HAP-1 (cell line): ENCODE data around the gene SERP1.

Experiments used
- DNase-seq, 2 experiments: peaks; one replicate each; pipeline ENCODE4 v3.0.0-alpha.2; 2016 to 2020; ENCODE audit warnings: low spot score in 2 of 2
- H3K27me3 ChIP-seq: fragments of 250-450 bp; sonication (Bioruptor Pico); 2 replicates; pipeline ENCODE4 v1.5.1; 2020; ENCODE audit warnings: low read depth, mild to moderate bottlenecking, moderate library complexity
- H3K36me3 ChIP-seq: fragments of 250-450 bp; sonication (Bioruptor Pico); replicated peaks from 2 replicates; pipeline ENCODE4 v1.5.1; 2020; ENCODE audit warnings: mild to moderate bottlenecking
- H3K4me1 ChIP-seq: fragments of 250-450 bp; sonication (Bioruptor Pico); 2 replicates; pipeline ENCODE4 v1.5.1; 2020; ENCODE audit warnings: mild to moderate bottlenecking
- H3K4me3 ChIP-seq: fragments of 250-450 bp; sonication (Bioruptor Pico); 2 replicates; pipeline ENCODE4 v1.5.1; 2020; ENCODE audit warnings: mild to moderate bottlenecking, moderate library complexity
- H3K9me3 ChIP-seq: fragments of 250-450 bp; sonication (Bioruptor Pico); 2 replicates; pipeline ENCODE4 v1.5.1; 2020; ENCODE audit warnings: mild to moderate bottlenecking, moderate library complexity
- in situ Hi-C: fragments of 300-500 bp; cut with MboI; formaldehyde crosslinking; loops from 3 replicates; pipeline ENCODE4 v1.14.3; 2020; ENCODE audit warnings: low sequenced_read_pairs, inconsistent platforms, mixed read lengths

SERP1 gene

DNA sequence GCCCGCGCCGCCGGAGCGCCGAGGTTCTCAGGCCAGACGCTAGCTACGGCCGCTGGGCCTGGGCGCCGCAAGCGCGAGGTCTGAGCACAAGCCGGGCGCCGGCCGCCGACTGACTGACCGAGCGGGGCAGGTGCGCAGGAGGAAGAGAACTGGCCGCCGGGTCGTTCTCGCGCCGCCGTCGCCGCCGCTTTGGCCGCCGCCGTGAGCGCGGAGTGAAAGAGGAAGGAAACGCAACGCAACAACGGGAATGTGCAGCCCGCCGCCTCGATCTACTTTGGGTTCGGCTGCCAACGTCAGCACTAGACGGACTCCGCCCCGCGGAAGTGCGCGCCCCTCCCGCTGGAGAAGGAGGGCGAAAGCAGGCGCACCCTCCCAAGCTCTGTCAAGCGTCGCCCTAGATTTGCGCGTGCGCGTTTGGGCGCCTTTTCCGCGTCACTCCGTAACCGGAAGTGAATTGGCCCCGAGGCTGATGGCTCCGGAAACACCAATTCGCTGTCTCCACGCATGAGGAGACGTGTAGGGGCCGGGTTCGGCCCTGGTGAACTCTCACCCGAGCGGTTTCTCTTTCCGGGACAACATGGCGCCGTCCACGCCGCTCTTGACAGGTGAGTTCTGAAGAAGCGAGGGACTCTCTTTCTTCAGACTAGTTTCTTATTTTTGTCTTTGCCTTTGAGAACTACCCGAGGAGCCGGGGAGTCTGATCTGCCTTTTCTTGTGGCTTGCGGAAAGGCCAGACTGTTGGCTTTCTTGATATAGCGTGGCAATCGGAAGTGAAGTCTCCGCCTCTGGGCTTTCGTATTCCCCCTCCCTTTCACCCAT is at the start of gene SERP1, which contains the start of gene EIF2A:
Gene SERP1 (minus strand): TSS at position 271 of the 819 bp plus-strand sequence. CDS start 361 bp downstream, outside the sequence.
Gene EIF2A (plus strand): TSS at position 562 of the 819 bp plus-strand sequence. CDS start 16 bp downstream, at position 578.
- Histone ChIP-seq H3K4me3 (peak within 1 kb of the TSS; percentile 66), H3K36me3 (peaks cover 26% of the 10 kb centered on the region), H3K27me3 (no peaks in the 10 kb centered on the region), H3K4me1 (peaks cover 31% of the 10 kb centered on the region), H3K9me3 (no peaks in the 10 kb centered on the region)
- in situ Hi-C loops = loop anchor here (5.0 to 25.0 kb wide), 3 partner anchors 56 to 616 kb away; partner anchors contain the start of gene SELENOT
- peak; percentile 95 to 98 for DNase-seq

DNA sequence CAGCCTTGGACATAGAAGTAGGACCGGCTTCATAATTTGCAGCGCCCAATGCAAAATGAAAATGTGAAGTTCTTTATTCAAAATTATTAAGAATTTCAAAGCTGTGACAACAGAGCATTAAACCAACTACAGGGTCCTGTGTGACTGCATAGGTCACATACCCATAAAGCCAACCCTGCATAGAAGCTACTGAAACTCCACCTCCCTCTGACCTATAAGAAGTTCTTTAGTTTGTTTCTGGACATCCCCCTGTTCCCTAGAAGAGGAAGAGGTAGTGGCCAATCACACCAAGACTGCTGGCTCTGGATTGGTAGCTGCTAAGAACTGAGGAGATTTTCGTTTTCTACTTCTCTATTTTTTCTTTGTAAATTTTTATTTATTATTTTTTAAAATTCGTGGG is 47.9 kb upstream of the SERP1 start:
- Histone ChIP-seq H3K4me1 (peaks cover 8% of the 10 kb centered on the region), H3K27me3 (no peaks in the 10 kb centered on the region), H3K36me3 (no peaks in the 10 kb centered on the region), H3K4me3 (no peak overlapping the region), H3K9me3 (no peaks in the 10 kb centered on the region)
- no peak for DNase-seq
- in situ Hi-C loops = no loop called here

DNA sequence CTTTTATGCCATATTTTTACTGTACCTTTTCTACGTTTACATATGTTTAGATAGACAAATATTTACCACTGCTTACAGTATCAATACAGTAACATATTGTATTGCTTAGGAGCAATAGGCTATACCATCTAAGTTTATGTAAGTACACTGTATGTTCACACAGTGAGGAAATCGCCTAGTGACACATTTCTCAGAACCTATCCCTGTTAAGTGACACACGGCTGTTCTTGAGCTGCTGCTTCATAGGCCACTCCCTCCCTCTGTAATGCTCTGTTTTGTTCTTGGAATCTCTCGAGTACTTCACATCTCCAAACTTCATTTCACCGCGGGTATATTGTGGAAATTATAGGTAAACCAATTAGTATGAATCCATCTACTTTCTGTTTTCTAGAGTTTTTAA is 43.5 kb upstream of the SERP1 start:
- no peak for DNase-seq
- Histone ChIP-seq H3K36me3 (peaks cover 17% of the 10 kb centered on the region), H3K27me3 (no peaks in the 10 kb centered on the region), H3K4me3 (no peak overlapping the region), H3K9me3 (no peaks in the 10 kb centered on the region), H3K4me1 (no peaks in the 10 kb centered on the region)
- in situ Hi-C loops = no loop called here

DNA sequence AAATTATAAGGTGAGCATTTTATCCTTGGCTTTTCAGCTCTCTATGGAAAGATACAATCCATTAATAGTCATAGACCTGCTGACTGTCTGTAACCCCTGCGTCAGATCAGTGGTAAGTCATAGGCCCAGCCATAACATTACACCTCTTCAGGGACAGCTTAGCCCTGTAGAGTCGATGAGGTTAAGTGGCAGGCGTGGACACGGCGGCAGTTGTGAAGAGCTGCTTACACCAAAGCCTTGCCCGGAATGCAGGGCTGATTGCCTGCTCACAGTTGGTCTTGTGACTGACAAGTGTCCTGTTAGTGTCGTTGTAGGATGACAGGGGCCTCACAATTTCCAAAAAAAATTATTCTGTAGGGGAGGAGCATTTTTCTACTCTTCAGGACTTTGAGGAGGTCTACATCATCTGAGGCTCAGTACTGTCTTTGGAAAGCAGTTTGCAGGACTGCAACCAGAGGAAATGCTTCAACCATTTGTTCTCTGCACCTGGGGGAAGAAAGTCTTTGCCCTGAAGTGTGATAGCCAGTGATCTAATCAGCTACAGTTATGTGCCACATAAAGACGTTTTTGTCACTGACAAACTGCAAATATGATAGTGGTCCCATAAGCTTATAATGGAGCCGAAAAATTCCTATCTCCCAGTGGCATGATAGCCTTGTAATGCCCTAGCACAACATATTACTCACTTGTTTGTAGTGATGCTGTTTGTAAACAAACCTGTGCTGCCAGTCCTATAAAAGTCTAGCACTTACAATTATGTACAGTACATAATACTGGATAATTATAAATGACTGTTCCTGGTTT is 41.9 kb upstream of the SERP1 start:
- in situ Hi-C loops = no loop called here
- Histone ChIP-seq H3K36me3 (peaks cover 28% of the 10 kb centered on the region), H3K9me3 (no peaks in the 10 kb centered on the region), H3K4me3 (no peak overlapping the region), H3K27me3 (no peaks in the 10 kb centered on the region), H3K4me1 (peaks cover 2% of the 10 kb centered on the region)
- DNase-seq = no peak

DNA sequence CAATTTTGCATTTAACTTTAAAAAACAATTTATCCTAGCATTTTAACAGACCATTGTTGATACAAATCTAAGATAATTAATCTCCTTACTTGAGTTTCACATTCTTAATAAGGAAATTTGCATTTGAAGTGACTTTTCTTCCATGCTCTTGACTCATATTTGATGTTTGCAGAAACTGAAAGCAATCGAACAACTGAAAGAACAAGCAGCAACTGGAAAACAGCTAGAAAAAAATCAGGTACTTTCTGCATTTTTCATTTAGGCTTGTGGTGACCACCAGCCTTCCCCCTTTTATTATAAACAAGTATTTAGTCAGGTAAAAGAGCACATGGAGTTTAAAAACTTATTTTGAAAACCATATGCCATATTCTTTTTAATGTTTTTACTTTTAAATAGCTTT is 36.7 kb upstream of the SERP1 start:
- in situ Hi-C loops = no loop called here
- Histone ChIP-seq H3K27me3 (no peaks in the 10 kb centered on the region), H3K36me3 (peaks cover 32% of the 10 kb centered on the region), H3K4me1 (peaks cover 10% of the 10 kb centered on the region), H3K4me3 (no peak overlapping the region), H3K9me3 (no peaks in the 10 kb centered on the region)
- peak in 1 of 2 experiments; percentile 46 for DNase-seq

DNA sequence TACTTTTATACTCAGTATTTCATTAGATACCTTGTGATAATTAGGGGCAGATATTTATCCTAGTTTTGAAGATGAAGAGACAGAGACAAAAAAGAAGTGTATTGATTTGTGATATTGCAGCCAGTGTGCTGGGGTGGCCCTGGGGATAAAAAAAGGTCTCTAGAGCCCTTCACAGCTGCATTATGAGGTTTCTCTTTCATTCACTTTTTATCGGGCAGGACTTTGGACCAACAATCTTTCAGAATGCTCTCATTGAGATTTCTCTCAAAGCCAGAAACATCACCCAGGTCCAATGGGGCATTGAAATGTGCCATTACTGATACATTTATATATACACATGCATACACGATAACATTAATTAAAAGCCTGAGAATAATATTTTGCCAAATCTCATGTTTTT is 36.3 kb upstream of the SERP1 start:
- in situ Hi-C loops = no loop called here
- Histone ChIP-seq H3K9me3 (no peaks in the 10 kb centered on the region), H3K4me1 (peaks cover 10% of the 10 kb centered on the region), H3K4me3 (no peak overlapping the region), H3K36me3 (peaks cover 34% of the 10 kb centered on the region), H3K27me3 (no peaks in the 10 kb centered on the region)
- DNase-seq = no peak

DNA sequence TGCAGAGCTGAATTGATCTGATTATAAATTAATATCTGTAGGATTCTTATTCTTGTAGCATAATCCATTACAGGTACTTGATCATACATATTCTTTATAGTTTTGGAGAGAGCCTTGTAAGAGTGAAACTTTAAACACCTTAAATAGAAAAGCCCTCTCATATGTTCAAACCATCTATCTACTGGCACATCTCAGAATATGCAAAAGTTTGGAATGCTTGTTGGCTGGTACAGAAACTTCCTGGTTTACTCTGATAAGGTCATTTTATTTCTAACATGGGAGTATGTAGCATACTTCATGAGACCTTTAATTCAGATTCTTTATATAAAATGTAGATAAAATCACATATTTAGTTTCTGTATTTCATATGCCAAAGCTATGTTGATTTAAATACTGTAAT is 34.9 kb upstream of the SERP1 start:
- DNase-seq = no peak
- H3K4me3 ChIP-seq = no peak overlapping the region
- in situ Hi-C loops = no loop called here
- peaks cover 10% of the 10 kb centered on the region for H3K4me1 ChIP-seq
- H3K27me3 ChIP-seq = no peaks in the 10 kb centered on the region
- H3K9me3 ChIP-seq = no peaks in the 10 kb centered on the region
- peaks cover 39% of the 10 kb centered on the region for H3K36me3 ChIP-seq

DNA sequence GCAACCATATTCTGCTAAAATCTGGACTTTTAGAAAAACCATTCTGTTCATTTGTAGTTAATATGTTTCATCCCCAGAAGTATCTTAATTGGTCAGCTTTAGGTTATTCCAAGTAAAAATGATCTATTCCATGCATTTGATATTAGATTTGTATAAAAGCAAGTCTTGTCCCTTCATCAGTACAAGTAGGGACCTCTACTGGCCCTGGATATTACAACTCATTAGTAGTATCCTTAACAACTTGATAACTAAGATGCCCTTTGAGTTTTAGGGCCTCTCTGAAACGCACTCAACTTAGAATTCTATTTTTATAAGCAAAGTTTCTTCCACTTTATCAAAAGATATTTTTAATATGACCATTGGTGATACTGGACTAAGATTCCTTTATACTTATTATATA is 31.6 kb upstream of the SERP1 start:
- no peaks in the 10 kb centered on the region for H3K27me3 ChIP-seq
- DNase-seq = no peak
- in situ Hi-C loops = no loop called here
- no peak overlapping the region for H3K4me3 ChIP-seq
- H3K9me3 ChIP-seq = no peaks in the 10 kb centered on the region
- H3K4me1 ChIP-seq = peaks cover 4% of the 10 kb centered on the region
- peaks cover 36% of the 10 kb centered on the region for H3K36me3 ChIP-seq

DNA sequence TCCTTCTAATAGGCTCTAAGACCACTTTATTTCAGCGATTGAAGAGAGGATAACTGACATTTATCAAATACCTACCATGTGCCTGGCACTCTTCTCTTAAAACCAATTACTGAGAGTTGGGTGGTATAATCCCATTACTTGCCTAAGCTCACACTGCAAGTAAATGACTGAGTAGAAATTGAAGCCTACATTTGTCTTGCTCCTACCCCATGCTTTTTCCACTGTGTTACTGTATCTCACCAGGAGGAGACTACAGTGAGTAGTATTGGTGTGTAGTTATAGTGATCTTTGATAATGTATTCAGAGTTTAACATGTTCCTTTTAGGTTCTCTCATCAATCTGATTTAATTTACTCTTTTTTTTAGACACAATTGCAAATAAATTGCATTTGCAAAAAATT is 21.0 kb upstream of the SERP1 start:
- no peaks in the 10 kb centered on the region for H3K9me3 ChIP-seq
- in situ Hi-C loops = no loop called here
- no peaks in the 10 kb centered on the region for H3K4me1 ChIP-seq
- no peaks in the 10 kb centered on the region for H3K27me3 ChIP-seq
- H3K4me3 ChIP-seq = no peak overlapping the region
- no peak for DNase-seq
- H3K36me3 ChIP-seq = peaks cover 41% of the 10 kb centered on the region

DNA sequence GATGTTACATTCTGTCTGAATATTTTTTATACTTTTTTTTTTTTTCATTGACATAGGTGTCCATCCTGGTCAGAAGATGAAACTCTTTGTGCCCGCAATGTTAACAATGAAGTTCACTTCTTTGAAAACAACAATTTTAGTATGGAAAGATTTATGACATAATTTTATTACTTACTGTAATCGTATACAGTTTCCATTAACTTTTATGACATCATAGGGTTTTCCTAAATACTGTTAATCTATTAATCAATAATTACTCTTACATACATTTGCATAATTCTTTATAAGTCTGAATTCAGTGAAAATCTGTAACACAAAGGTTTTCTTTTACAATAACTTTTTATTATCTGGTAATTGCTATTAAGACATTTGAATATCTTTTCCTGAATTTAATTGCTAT is 17.9 kb upstream of the SERP1 start:
- Histone ChIP-seq H3K4me1 (no peaks in the 10 kb centered on the region; the same call in 1 of the 2 replicates), H3K36me3 (peaks cover 28% of the 10 kb centered on the region), H3K27me3 (no peaks in the 10 kb centered on the region), H3K4me3 (no peak overlapping the region), H3K9me3 (no peaks in the 10 kb centered on the region)
- DNase-seq = no peak
- in situ Hi-C loops = no loop called here

DNA sequence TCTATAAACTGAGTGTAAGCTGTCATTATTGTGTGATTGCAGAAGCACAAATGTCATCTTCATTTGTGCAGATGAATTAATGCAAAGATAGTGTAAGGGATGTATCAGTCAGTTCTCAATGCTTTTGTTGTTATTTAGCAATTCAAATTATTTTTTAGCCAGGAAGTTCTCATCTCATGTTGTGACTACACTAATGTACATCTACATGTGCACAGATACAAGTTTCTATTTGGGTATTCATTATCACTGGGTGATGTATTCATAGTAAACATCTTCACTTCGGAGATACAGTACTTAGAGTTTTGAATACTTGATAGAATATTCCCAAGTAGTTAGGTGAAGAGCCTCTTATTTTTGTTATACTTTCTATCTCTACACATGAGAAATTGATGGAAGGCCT is 11.4 kb upstream of the SERP1 start:
- no peak for DNase-seq
- H3K4me3 ChIP-seq = no peak overlapping the region
- H3K27me3 ChIP-seq = no peaks in the 10 kb centered on the region
- H3K4me1 ChIP-seq = peaks cover 13% of the 10 kb centered on the region
- peaks cover 17% of the 10 kb centered on the region for H3K36me3 ChIP-seq
- in situ Hi-C loops = no loop called here
- H3K9me3 ChIP-seq = no peaks in the 10 kb centered on the region

DNA sequence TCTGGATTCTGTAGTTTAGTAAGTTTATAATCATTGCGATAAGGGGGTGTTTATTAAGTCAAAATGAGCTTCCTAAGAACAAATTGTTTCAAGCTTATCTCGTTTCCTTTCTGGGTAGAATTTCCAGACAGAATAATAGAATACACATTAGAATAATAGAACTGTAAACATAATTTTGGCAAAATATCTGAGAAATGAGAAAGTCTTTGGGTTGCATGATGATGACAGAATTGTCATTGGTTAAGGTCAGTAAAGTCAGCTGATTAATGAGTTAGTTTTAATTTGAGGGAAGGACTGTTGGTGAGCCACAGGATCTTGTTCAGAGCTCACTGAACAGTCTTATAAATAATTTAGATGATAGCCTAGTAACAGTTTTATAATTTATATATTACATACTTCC is 10.5 kb upstream of the SERP1 start:
- Histone ChIP-seq H3K9me3 (no peaks in the 10 kb centered on the region), H3K27me3 (no peaks in the 10 kb centered on the region), H3K36me3 (peaks cover 26% of the 10 kb centered on the region), H3K4me1 (peaks cover 13% of the 10 kb centered on the region), H3K4me3 (no peak overlapping the region)
- no peak for DNase-seq
- in situ Hi-C loops = no loop called here

DNA sequence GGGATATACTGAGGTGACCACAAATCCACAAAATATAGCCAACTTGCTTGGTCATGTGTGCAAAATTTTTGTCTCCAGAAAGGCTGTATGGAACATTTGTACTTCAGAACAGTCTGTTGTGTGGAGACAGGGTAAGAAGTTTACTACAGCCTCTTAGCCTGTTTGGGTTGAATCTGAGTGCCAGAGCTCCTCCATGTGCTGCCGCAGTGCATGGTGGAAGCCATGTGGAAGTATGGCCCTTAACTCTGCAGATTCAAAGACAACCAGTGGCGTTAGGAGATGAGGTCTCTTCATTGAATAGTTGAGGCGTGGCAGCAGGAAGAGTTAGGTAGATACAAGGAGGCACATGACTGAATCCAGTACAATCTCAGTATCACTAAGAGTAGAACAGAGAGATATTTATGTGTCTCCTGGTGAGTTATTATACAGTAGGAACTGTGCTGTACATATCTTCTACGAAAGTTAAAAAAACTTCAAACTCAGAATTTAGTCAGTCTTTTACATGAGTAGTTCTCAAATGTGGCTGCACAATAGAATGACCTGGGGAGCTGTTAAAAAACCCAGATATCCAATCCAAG is 9.7 kb upstream of the SERP1 start:
- no peaks in the 10 kb centered on the region for H3K9me3 ChIP-seq
- no peak for DNase-seq
- in situ Hi-C loops = no loop called here
- peaks cover 13% of the 10 kb centered on the region for H3K4me1 ChIP-seq
- H3K27me3 ChIP-seq = no peaks in the 10 kb centered on the region
- no peak overlapping the region for H3K4me3 ChIP-seq
- peaks cover 28% of the 10 kb centered on the region for H3K36me3 ChIP-seq
